Stimulated activated CD8-positive, alpha-beta memory T cell treated with anti-CD3 and anti-CD28 coated beads, Interleukin-7, amount 100 ng/mL, for 1 hour (primary cell): ENCODE measurements around the gene TSPY2.
"Not testable (repeated sequence)": the region's sequence is repeated elsewhere in the genome, so short reads cannot be mapped to it uniquely, and the experiment has no call there.

Experiments
- DNase-seq, 2 donors: peaks; one replicate each; pipeline ENCODE4 v3.0.0-alpha.2; 2020; ENCODE audit warnings: low read depth in 2 of 2

TSPY2 gene

GRCh38 chrY:6245923-6246322 is at the start of gene TSPY2:
TSS of gene TSPY2 (plus strand) at chrY:6246223. CDS start at chrY:6246269, 46 bp downstream.
- DNase-seq: not testable (repeated sequence)

- DNase-seq: not testable (repeated sequence)
Measured at GRCh38 chrY:6209565-6209964, 36.5 kb upstream of the TSPY2 start.

- DNase-seq: not testable (repeated sequence)
Measured at GRCh38 chrY:6217045-6217444, 29.0 kb upstream of the TSPY2 start.

- DNase-seq: not testable (repeated sequence)
Measured at GRCh38 chrY:6269839-6270238, 23.8 kb downstream of the TSPY2 start.
